ENCODE measurements around the gene ABHD1. TPM values are rescaled to one million over a fixed set of nuclear protein-coding genes. Genes with fewer than 3 reads are reported as not detected.

The ABHD1 gene
- total and polyA plus RNA-seq, 2 donors (not counting 3 experiments of a cell fraction or from before 2014, with no cell fraction given) = 0.07 TPM; not detected in 1

- Histone ChIP-seq H3K9me1 (replicated peaks; ENCODE audit: control insufficient read depth, extremely low read depth, insufficient read depth, low read length) (no peaks in the 10 kb centered on the region), H3K27me3 (ENCODE audit: control insufficient read depth in 2 of 2, insufficient read depth in 2 of 2, low read length in 2 of 2) (peaks cover 3 to 14% of the 10 kb centered on the region in 2 experiments), H3K4me2 (ENCODE audit: insufficient read depth, low read length) (no peak within 1 kb of the TSS), H3K36me3 (ENCODE audit: control insufficient read depth in 2 of 2, extremely low read depth in 1 of 2, insufficient read depth in 2 of 2, low read length in 2 of 2) (no peaks in the 10 kb centered on the region), H3K9ac (replicated peaks; ENCODE audit: extremely low read depth, insufficient read depth, low read length) (no peak within 1 kb of the TSS), H3K79me2 (ENCODE audit: control insufficient read depth, insufficient read depth, low read length) (peaks cover under 1% of the 10 kb centered on the region), H3K9me3 (replicated peaks; ENCODE audit: control insufficient read depth, insufficient read depth, low read length) (no peaks in the 10 kb centered on the region), H3K4me3 (replicated peaks in 1 of 3; ENCODE audit: insufficient read depth in 1 of 3, low read depth in 1 of 3, low read length in 3 of 3) (no peak within 1 kb of the TSS), H3K4me1 (ENCODE audit: control insufficient read depth, extremely low read depth, insufficient read depth, low read length) (no peaks in the 10 kb centered on the region), H4K20me1 (replicated peaks; ENCODE audit: control insufficient read depth, extremely low read depth, insufficient read depth, low read length) (no peaks in the 10 kb centered on the region), H2AFZ (ENCODE audit: low read depth, low read length) (no peak within 1 kb of the TSS), H3K27ac (ENCODE audit: insufficient read depth, low read depth, low read length) (no peak within 1 kb of the TSS)
- DNase-seq (ENCODE audit: low read depth, low spot score) = no peak
- no peak for FAIRE-seq
- no TSS peak for BruUV-seq (replicated peaks)
- intact Hi-C loops (cut with micrococcal nuclease) = no loop called here
- TF ChIP-seq JUN (IDR thresholded peaks at IDR 0.05; ENCODE audit: borderline replicate concordance, insufficient read depth, insufficient read length, low read depth) (no peak), POLR2A (IDR thresholded peaks at IDR 0.05; ENCODE audit: low read depth, low read length) (no peak), CTCF (IDR thresholded peaks at IDR 0.05; ENCODE audit: extremely low read depth in 1 of 2, insufficient read depth in 1 of 2, low read depth in 1 of 2, low read length in 2 of 2) (no peak), EZH2 (IDR thresholded peaks at IDR 0.05; ENCODE audit: borderline replicate concordance, low read depth, low read length, severe bottlenecking) (no peak), MAX (IDR thresholded peaks at IDR 0.05; ENCODE audit: insufficient read depth, insufficient read length) (no peak), POLR2AphosphoS5 (IDR thresholded peaks at IDR 0.05; ENCODE audit: insufficient read depth, low read depth, low read length) (no peak), MYC (IDR thresholded peaks at IDR 0.05; ENCODE audit: low read depth, low read length) (no peak), GATA2 (IDR thresholded peaks at IDR 0.05; ENCODE audit: insufficient read depth, insufficient read length, low read depth, low read length) (no peak)
- POLR2A ChIA-PET = no interaction called here
- CTCF ChIA-PET = no interaction called here
- dilution Hi-C loops (cut with MboI; ENCODE audit: extremely low pct_ligation_motif_present, low sequenced_read_pairs) = no loop called here
These were observed 15.7 kb downstream of the ABHD1 start, which contains the start of gene PRR30 for GRCh38 chr2:27139310-27139709. Gene PRR30 (minus strand): TSS chr2:27139410. CDS start chr2:27138329, 1,081 bp downstream.

All from endothelial cell of umbilical vein (primary cell).